Measurements from ENCODE around the gene RNF207.

Gene RNF207

GRCh38 chr1:6237093-6237492 lies 31.2 kb downstream of the RNF207 start:
- DNase-seq, result no peak

GRCh38 chr1:6239213-6239752 lies 33.4 kb downstream of the RNF207 start:
- no peak for DNase-seq

GRCh38 chr1:6239950-6240768 lies 34.2 kb downstream of the RNF207 start:
- DNase-seq, result no peak

GRCh38 chr1:6241107-6241886 lies 35.4 kb downstream of the RNF207 start:
- no peak for DNase-seq

DNA sequence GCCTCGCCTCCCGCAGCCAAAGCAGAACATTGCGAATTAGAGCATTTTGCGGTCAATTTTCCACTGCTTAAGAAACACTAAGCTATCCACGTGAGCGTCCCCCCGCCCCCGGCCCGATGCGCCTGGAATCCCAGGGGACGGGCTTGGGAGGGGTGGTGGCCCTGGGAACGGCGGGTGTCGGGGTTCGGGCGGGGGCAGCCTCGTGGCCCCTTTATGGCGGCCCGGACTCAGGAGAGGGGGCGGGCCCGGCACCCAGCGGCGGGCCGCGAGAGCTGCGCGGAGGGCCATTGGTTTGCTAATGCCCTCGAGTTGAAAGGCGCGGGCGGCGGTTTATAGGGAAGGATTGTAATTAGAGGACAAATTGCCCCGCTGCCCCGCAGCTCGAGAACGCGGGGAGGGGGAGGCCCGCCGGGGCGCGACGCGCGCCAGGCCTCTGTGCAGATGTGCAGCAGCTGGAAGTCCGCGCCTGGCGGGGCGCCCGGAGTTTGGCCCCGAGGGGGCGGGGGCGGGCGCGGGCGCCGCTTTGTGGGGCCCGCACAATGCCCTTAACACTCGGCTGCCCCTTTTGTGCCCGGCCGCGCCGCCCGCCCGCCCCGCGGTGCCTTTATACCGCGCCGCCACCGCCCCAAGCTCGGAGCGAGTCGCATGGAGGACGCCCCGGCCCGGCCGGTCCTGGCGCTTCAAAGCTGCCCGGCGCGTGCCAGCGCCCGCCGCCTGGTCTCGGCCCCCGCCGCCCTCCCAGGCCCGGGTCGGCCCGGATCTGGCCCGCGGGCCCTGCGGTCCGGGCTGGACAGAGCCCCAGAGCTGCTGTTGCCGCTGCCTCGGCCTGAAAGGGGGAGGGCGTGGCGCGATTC lies 36.2 kb downstream of the RNF207 start:
- DNase-seq, result no peak

GRCh38 chr1:6243053-6243834 lies 37.3 kb downstream of the RNF207 start:
- DNase-seq, result no peak

DNA sequence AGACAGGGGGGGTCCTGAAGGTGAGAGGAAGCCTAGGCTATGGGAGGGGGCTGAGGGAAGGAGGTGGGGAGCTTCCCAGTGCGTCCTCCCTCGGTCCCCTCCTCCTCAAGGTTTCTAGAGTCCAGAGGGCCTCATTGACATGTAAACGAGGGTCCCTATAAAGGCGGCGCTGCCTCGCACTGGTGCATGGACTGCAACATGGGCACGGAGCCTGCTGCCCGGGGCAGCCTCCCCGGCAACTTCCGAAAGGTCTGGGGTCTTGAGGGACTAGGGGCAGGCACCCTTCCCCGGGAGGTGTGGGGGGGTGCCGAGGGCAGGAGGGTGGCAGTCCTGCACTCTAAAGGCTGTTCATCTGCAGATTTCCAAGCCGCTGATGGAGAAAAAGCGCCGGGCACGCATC lies 38.1 kb downstream of the RNF207 start, which contains the start of gene HES3:
Gene HES3, plus strand, starts transcription at position 187 of the 400 bp plus-strand sequence. Its CDS starts 187 bp downstream, at position 374.
- DNase-seq, result no peak

DNA sequence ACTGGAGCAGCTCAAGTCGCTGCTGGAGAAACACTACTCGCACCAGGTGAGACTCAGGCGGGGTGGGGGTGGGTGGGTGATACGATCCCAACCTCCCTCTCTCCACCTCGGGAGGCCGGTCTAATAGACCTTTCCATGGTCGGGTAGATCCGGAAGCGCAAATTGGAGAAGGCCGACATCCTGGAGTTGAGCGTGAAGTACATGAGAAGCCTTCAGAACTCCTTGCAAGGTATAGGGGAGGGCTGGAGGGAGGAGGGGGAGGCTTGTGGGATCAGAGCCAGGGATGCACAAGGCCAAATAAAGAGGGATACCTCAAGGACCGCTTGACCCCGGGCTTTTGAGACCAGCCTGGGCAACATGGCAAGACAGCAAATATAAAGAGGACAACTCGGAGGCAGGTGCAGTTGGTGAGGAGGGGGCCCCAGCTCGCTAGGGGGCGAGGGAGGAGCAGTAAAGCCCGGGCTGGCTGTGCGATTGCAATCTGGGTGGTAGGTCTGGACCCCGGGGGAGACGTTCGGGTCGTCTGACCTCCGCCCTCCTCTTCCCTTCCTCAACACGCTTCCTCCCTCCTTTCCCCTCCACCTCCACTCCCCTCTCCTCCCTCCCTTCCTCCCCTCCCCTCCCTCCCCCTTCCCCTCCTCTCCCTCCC lies 38.6 kb downstream of the RNF207 start:
- no peak for DNase-seq

DNA sequence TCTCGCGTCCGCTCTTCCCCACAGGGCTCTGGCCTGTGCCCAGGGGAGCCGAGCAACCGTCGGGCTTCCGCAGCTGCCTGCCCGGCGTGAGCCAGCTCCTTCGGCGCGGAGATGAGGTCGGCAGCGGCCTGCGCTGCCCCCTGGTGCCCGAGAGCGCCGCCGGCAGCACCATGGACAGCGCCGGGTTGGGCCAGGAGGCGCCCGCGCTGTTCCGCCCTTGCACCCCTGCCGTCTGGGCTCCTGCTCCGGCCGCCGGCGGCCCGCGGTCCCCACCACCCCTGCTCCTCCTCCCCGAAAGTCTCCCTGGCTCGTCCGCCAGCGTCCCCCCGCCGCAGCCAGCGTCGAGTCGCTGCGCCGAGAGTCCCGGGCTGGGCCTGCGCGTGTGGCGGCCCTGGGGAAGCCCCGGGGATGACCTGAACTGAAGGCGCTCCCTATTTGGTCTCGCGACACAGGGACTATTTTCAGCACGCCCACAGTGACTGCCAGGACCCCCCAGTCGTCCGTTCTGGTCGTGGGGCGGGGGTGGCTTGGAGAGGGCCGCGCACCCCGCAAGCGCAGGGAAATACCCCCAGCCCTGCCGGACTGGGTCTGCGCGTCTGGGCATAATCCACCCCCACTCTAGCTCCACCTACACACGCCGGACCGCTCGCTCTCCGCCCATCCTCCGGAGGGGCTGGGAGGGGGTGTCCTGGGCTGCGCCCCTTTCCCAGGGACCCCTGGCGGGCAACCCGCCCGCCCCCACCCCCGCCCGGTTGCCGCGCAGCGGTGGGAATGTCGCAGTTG lies 39.4 kb downstream of the RNF207 start:
- DNase-seq, result peak; percentile 77

- peak; percentile 36 for DNase-seq
These were observed 40.1 kb downstream of the RNF207 start for GRCh38 chr1:6245869-6246496.

GRCh38 chr1:6246497-6247467 lies 40.9 kb downstream of the RNF207 start:
- DNase-seq, result peak; percentile 81

GRCh38 chr1:6247651-6248050 lies 41.7 kb downstream of the RNF207 start:
- DNase-seq, result no peak

DNA sequence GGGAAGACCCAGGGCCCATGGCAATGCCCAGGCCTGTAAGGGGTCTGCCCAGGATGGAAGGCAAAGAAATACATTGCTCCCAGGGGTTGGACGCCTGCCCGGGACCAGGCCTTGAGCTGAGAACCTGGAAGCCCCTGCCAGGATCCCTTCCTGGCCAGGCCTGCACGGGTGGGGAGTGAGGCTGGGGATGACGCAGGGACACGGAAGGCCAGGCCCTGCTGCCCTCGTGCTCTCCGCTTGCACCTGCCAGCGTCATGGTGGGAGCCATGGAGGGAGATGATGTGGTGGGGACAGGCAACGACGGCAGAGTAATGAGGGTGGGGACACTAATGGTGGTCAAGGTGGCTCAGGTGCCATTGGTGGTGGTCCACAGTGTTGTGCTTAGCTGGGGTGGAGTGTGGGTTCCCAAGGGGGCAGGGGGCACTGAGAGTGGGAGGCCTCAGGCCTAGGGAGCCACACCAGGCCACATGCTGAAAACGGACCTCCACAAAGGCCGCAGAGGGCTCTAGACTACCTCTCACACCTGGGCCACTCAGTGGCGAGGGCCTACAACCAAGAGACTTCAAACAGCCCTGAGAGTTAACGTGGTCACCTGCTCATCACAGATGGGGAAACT lies 42.4 kb downstream of the RNF207 start:
- DNase-seq, result no peak

DNA sequence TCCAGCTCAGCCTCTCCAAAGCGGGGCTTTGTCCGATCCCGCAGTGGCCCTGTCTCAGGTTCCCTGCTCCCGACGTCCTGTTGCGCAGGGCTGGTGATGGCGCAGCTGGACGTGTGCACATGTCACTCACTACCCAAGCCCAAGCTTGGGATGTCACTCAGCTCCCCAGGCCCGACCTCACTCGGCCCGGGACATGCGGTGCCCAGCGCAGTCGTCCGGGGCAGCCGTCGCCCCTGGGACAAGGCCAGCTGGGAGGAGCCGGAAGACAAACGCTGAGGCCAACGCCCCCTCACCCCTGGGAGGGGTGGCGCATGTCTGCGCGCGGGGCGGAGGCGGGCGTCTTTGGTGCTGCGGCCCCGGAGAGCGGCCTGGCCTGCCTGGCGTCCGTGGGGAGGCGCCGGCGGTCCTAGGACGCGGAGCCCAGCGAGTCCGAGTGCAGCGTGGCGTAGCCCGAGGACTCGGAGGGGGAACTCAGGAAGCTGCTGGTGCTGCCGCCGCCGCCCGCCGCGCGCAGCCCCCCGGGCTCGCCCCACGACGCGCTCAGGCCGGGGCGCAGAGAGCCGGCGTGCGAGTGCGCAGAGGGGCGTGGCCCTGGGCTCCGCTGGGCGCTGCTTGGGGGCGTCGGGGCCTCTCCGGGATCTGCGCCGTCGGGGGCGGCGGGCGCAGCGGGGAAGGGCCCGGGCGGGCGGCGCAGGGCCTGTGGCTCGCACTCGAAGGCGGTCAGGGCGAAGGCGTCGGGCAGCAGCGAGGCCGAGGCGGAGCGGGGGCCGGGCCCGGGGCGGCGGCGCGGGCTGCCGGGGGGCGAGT lies 43.2 kb downstream of the RNF207 start:
- no peak for DNase-seq

DNA sequence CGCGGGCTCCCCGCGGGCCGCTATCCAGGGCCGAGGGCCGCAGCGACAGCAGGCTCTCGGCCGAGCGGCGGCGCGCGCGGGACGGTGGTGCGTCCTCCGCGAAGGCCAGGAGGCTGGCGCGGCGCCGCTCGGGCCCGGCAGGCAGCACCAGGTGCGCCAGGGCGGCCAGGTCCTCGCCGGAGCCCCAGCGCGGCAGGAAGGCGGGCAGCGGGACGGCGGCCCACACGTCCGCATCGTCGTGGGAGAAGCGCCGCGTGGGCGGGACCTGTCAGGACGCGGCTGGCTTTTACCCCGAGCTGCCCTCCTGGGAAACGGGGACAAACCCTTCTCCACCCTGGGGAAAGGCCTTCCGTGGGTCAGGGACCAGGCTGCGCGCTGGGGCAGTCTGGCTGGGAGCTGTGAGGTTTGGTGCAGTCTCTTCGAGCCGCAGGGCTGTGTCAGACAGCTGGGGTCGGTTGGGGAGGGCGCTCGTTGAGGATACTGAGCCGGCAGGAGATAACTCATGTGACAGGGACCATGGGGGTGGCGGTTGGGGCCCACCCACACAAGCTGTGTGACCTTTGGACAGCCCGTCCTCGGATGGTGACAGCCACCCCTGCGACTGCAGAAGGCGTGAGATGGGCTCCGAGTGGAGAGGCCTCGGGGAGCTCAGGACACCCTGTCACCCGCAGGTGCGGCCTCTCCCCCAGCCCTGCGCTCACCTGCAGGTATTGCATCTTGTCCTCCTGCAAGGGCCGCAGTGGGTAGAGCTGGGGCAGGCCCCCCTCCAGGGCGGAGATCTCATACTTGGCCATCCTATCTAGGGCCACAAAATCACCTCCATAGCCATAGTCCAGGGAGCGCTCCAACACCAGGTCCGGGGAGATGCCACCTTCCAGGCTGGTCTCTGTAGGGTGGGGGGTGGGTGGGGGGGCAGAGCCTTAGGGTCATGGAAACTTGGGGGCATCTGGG lies 44.1 kb downstream of the RNF207 start:
- no peak for DNase-seq

GRCh38 chr1:6251233-6251632 lies 45.3 kb downstream of the RNF207 start:
- DNase-seq, result no peak

Measured in activated naive CD4-positive, alpha-beta T cell treated with anti-CD3 and anti-CD28 coated beads, Interleukin-2, amount 50 U/mL, for 16 hours (primary cell).